Kidney (tissue), 14 donors: ENCODE results near the gene UGGT2. TPM values are rescaled to one million over a fixed set of nuclear protein-coding genes. Genes with fewer than 3 reads are reported as not detected.
A peak's percentile ranks its signal among the peaks of the same experiment; 100 is the strongest.
"Not testable (repeated sequence)": the region's sequence is repeated elsewhere in the genome, so short reads cannot be mapped to it uniquely, and the experiment has no call there.

Experiments used
- DNase-seq, 5 donors: peaks; one replicate each; pipeline ENCODE4 v3.0.0-alpha.2; 2013 to 2020
- FAIRE-seq: peaks from 2 replicates; lab custom pipeline; 2012; peaks lifted over from hg19 to GRCh38; lab: Jason Lieb, UNC
- H3K27ac ChIP-seq, 2 donors: one replicate each; pipeline ENCODE4 v1.7.0; 2013; ENCODE audit warnings: low read depth in 2 of 2, low read length in 2 of 2, inconsistent platforms in 1 of 2
- H3K27me3 ChIP-seq: one replicate; pipeline ENCODE4 v1.7.1; 2013; ENCODE audit warnings: low read length, inconsistent platforms; ENCODE audit not compliant: control insufficient read depth, insufficient read depth
- H3K36me3 ChIP-seq, 3 donors: one replicate each; pipeline versions ENCODE4 v1.7.0 to v1.7.1; 2013; ENCODE audit warnings: low read length in 3 of 3, control low read depth in 1 of 3, inconsistent platforms in 1 of 3; ENCODE audit not compliant: insufficient read depth in 3 of 3, control insufficient read depth in 2 of 3
- H3K4me1 ChIP-seq, 3 donors: one replicate each; pipeline versions ENCODE4 v1.7.0 to v1.7.1; 2013; ENCODE audit warnings: low read length in 3 of 3, inconsistent platforms in 1 of 3, low read depth in 1 of 3; ENCODE audit not compliant: control insufficient read depth in 2 of 3, insufficient read depth in 2 of 3
- H3K4me3 ChIP-seq, 3 donors: one replicate each; pipeline versions ENCODE4 v1.7.0 to v1.8.1; 2013; ENCODE audit warnings: low read length in 3 of 3, control low read depth in 1 of 3, inconsistent platforms in 1 of 3
- H3K9ac ChIP-seq, 3 donors: one replicate each; pipeline versions ENCODE4 v1.7.0 to v1.7.1; 2013; ENCODE audit warnings: low read length in 3 of 3, control low read depth in 1 of 3, inconsistent platforms in 1 of 3
- H3K9me3 ChIP-seq, 3 donors: one replicate each; pipeline versions ENCODE4 v1.7.0 to v1.7.1; 2013; ENCODE audit warnings: low read length in 3 of 3, control low read depth in 1 of 3, inconsistent platforms in 1 of 3; ENCODE audit not compliant: control insufficient read depth in 2 of 3, insufficient read depth in 1 of 3
- CTCF ChIP-seq: IDR thresholded peaks from 3 replicates; pipeline ENCODE4 v1.5.1; 2012; ENCODE audit warnings: mild to moderate bottlenecking, moderate library complexity, borderline replicate concordance; ENCODE audit not compliant: insufficient read depth; ENCODE audit errors: extremely low read depth
- intact Hi-C: fragments of 100-400 bp; cut with DNase I; formaldehyde crosslinking; loops from one replicate; pipeline ENCODE4 v1.11.1; 2022
- polyA plus RNA-seq: library from polyadenylated mRNA; stranded (reverse); fragments of 350-450 nt; fragmentation: Illumina TruSeq; extraction: RNeasy Lipid Tissue Mini Kit (QIAGEN cat#74804); gene quantifications from one replicate; pipeline ENCODE4 v1.2.3, GENCODE V29; 2014; ENCODE audit warnings: low read depth, low replicate concordance; ENCODE audit not compliant: insufficient read depth
- total RNA-seq: library from RNA; stranded (reverse); fragmentation: NEBNext Ultra II Directional; extraction: Animal tissue kit (Norgen Biotek cat#: 25700); gene quantifications from one replicate; pipeline ENCODE4 v1.2.1, GENCODE V29; 2021
- donor health status: control.
- donor health status: control.
- donor health status: control.
- donor health status: control.
- donor health status: control.
- donor health status: DM: yes; HTN: yes; CAD: no.
- donor health status: Normal renal cell carcinoma (clear cell type).

UGGT2 gene
- total and polyA plus RNA-seq, 2 donors from 2014 or later, result 10.0 to 31.9 TPM

- Histone ChIP-seq H3K36me3 (peaks cover 0 to 2% (median 0%) of the 10 kb centered on the region in 3 donors), H3K4me1 (no peaks in the 10 kb centered on the region), H3K9ac (no peak overlapping the region), H3K27me3 (no peaks in the 10 kb centered on the region), H3K9me3 (no peaks in the 10 kb centered on the region), H3K4me3 (no peak overlapping the region), H3K27ac (no peak overlapping the region)
- no peak for TF ChIP-seq CTCF
- no peak for DNase-seq
- intact Hi-C loops, result no loop called here
- FAIRE-seq, result no peak
Observed at GRCh38 chr13:95779522-95779921, 273.7 kb downstream of the UGGT2 start.

DNA sequence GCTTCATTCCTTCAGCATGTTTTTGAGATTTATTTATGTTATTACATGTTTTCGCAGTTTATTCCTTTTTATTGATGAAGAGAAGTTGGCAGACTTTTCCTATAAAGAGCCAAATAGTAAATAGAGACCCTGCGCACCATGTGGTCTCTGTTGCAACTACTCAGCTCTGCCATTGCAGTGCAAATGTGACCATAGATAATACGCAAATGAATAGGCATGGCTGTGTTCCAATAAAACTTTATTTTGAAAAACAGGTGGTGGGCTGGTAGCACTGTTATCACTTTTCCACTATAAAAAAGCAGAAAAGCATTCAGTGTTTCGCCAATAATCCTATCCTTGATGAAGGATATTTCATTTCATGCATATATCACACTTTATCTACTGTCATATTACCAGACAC, 281.3 kb downstream of the UGGT2 start:
- Histone ChIP-seq H3K4me1 (no peaks in the 10 kb centered on the region), H3K9ac (no peak overlapping the region), H3K27ac (no peak overlapping the region), H3K9me3 (no peaks in the 10 kb centered on the region), H3K4me3 (no peak overlapping the region), H3K36me3 (no peaks in the 10 kb centered on the region), H3K27me3 (no peaks in the 10 kb centered on the region)
- DNase-seq, result no peak
- TF ChIP-seq CTCF, result no peak
- intact Hi-C loops, result no loop called here
- FAIRE-seq, result no peak

- peak in 2 of 5 donors; percentile 67 to 75 for DNase-seq
- peaks cover 0 to 17% (median 14%) of the 10 kb centered on the region in 3 donors for H3K36me3 ChIP-seq
Observed at GRCh38 chr13:95763601-95764000, 289.6 kb downstream of the UGGT2 start.

DNA sequence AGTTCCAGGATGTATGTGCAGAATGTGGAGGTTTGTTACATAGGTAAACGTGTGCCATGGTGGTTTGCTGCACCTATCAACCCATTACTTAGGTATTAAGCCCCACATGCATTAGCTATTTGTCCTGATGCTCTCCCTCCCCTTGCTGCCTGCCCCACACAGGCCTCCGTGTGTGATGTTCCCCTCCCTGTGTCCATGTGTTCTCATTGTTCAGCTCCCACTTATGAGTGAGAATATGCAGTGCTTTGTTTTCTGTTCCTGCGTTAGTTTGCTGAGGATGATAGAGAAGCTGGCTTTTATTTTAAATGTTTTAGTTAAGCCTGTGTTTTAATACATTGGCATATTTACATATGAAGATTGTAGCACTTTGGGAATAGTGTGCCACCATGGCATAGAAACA, 290.6 kb downstream of the UGGT2 start:
- H3K4me3 ChIP-seq, H3K27ac ChIP-seq, intact Hi-C loops, DNase-seq, H3K9ac ChIP-seq, H3K9me3 ChIP-seq, FAIRE-seq, H3K27me3 ChIP-seq, H3K4me1 ChIP-seq: not testable (repeated sequence)
- peaks cover 0 to 17% (median 14%) of the 10 kb centered on the region in 3 donors for H3K36me3 ChIP-seq

More at GRCh38 chr13:95763601-95764000, 289.6 kb downstream of the UGGT2 start:
- Histone ChIP-seq H3K9ac (no peak overlapping the region), H3K4me1 (no peaks in the 10 kb centered on the region), H3K9me3 (no peaks in the 10 kb centered on the region), H3K27ac (no peak overlapping the region), H3K27me3 (no peaks in the 10 kb centered on the region), H3K4me3 (no peak overlapping the region)
- no peak for FAIRE-seq
- intact Hi-C loops, result no loop called here
- no peak for TF ChIP-seq CTCF
